Mammary epithelial cell (primary cell): ENCODE results near the gene OR2S2.

ENCODE experiments used
- CTCF ChIP-seq, 2 donors: IDR thresholded peaks in 1 of 2; conservative IDR thresholded peaks in 1 of 2; 2 replicates each; pipeline ENCODE4 v1.5.1; 2011 to 2012; ENCODE audit warnings: inconsistent platforms in 2 of 2, low read length in 2 of 2, mild to moderate bottlenecking in 2 of 2, control low read depth in 1 of 2, low read depth in 1 of 2; ENCODE audit not compliant: insufficient read depth in 1 of 2; ENCODE audit errors: extremely low read depth in 1 of 2
- EZH2 ChIP-seq: IDR thresholded peaks from 2 replicates; pipeline ENCODE4 v1.6.1; 2012; ENCODE audit warnings: low read length, inconsistent platforms, borderline replicate concordance

GRCh38 chr9:35930989-35931388, 27.0 kb downstream of the OR2S2 start:
- TF ChIP-seq CTCF (conservative IDR thresholded peaks at IDR 0.05 in 1 of 2, IDR thresholded peaks at IDR 0.05 in 1 of 2; ENCODE audit: extremely low read depth in 1 of 2, insufficient read depth in 1 of 2, low read depth in 1 of 2, low read length in 2 of 2) (no peak), EZH2 (no peak)
